ENCODE measurements around the gene FUOM. TPM values are rescaled to one million over a fixed set of nuclear protein-coding genes. Genes with fewer than 3 reads are reported as not detected.
A peak's percentile ranks its signal among the peaks of the same experiment; 100 is the strongest.

FUOM gene
- total RNA-seq, 1 experiment from 2014 or later = 16.0 TPM

DNA sequence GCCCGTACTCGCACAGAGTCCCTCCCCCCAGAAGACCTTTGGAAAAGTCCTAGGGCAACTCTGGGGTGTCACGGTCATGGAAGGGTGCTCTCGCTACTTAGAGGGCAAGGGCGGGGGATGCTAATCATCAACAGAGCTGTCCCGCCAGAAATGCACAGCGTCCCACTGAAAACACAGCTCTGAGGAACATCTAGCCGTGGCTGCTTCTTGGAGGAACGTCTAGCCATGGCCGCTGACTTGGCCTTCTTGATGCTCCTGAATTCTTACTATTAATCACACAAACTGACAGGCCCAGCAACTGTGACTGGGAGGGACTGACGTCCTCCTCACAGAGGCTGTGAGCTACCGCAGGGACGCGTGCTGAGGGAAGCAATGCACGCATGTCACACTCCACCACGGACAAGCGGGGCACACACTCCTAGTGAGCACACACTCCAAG lies 50.9 kb downstream of the FUOM start:
- no peaks in the 10 kb centered on the region for H3K9me3 ChIP-seq (ENCODE audit: low read depth, low read length, poor library complexity, severe bottlenecking)
- H3K27me3 ChIP-seq (replicated peaks; ENCODE audit: insufficient read depth, low read depth, low read length, poor library complexity) = no peaks in the 10 kb centered on the region
- ChIA-PET CTCF (no interaction called here), POLR2A (ENCODE audit: low non-redundant PET) (no interaction called here)
- no peak overlapping the region for H3K4me3 ChIP-seq (ENCODE audit: low read depth, low read length, poor library complexity, severe bottlenecking)
- no peak for DNase-seq (ENCODE audit: low spot score)
- intact Hi-C loops (cut with micrococcal nuclease; ENCODE audit: unreplicated experiment) = no loop called here
- TF ChIP-seq, protein P1, sequence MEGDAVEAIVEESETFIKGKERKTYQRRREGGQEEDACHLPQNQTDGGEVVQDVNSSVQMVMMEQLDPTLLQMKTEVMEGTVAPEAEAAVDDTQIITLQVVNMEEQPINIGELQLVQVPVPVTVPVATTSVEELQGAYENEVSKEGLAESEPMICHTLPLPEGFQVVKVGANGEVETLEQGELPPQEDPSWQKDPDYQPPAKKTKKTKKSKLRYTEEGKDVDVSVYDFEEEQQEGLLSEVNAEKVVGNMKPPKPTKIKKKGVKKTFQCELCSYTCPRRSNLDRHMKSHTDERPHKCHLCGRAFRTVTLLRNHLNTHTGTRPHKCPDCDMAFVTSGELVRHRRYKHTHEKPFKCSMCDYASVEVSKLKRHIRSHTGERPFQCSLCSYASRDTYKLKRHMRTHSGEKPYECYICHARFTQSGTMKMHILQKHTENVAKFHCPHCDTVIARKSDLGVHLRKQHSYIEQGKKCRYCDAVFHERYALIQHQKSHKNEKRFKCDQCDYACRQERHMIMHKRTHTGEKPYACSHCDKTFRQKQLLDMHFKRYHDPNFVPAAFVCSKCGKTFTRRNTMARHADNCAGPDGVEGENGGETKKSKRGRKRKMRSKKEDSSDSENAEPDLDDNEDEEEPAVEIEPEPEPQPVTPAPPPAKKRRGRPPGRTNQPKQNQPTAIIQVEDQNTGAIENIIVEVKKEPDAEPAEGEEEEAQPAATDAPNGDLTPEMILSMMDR (conservative IDR thresholded peaks at IDR 0.05; ENCODE audit: low read depth, low read length) = no peak
- TF ChIP-seq EZH2 (IDR thresholded peaks at IDR 0.05; ENCODE audit: borderline replicate concordance, low read depth, low read length, poor library complexity, severe bottlenecking) = no peak
- no TSS peak for BruUV-seq (replicated peaks)
- peaks cover 3% of the 10 kb centered on the region for H3K4me1 ChIP-seq (ENCODE audit: insufficient read depth, low read length, poor library complexity, severe bottlenecking)
- H3K36me3 ChIP-seq (ENCODE audit: insufficient read depth, low read length, poor library complexity, severe bottlenecking) = peaks cover 14% of the 10 kb centered on the region
- peak overlapping the region; percentile 37 for H3K27ac ChIP-seq (ENCODE audit: low read depth, low read length, poor library complexity, severe bottlenecking)

DNA sequence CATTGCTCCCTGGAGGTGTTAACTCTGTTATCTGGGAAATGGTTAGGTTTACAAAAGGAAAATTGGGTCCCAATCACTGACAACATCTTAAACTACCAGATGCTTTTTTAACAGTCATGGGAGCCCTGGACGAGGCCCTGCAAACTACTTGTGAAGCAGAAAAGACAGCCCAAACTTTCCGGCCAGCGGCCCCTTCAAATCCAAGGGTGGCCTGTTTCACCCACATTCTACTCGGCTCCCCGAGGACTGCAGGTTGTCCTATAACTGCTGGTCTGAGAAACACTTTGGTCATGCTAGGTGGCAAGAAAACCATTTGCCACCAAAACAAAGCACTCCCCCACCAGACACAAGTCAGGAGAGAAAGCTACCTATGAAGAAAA lies 51.7 kb downstream of the FUOM start:
- no peaks in the 10 kb centered on the region for H3K9me3 ChIP-seq (ENCODE audit: low read depth, low read length, poor library complexity, severe bottlenecking)
- DNase-seq (ENCODE audit: low spot score) = no peak
- BruUV-seq (replicated peaks) = no TSS peak
- H3K27me3 ChIP-seq (replicated peaks; ENCODE audit: insufficient read depth, low read depth, low read length, poor library complexity) = no peaks in the 10 kb centered on the region
- TF ChIP-seq, protein P1 (conservative IDR thresholded peaks at IDR 0.05; ENCODE audit: low read depth, low read length) = no peak
- TF ChIP-seq EZH2 (IDR thresholded peaks at IDR 0.05; ENCODE audit: borderline replicate concordance, low read depth, low read length, poor library complexity, severe bottlenecking) = no peak
- CTCF ChIA-PET = no interaction called here
- no peak overlapping the region for H3K27ac ChIP-seq (ENCODE audit: low read depth, low read length, poor library complexity, severe bottlenecking)
- intact Hi-C loops (cut with micrococcal nuclease; ENCODE audit: unreplicated experiment) = no loop called here
- no peak overlapping the region for H3K4me3 ChIP-seq (ENCODE audit: low read depth, low read length, poor library complexity, severe bottlenecking)
- H3K4me1 ChIP-seq (ENCODE audit: insufficient read depth, low read length, poor library complexity, severe bottlenecking) = peaks cover 3% of the 10 kb centered on the region
- POLR2A ChIA-PET (ENCODE audit: low non-redundant PET) = no interaction called here
- H3K36me3 ChIP-seq (ENCODE audit: insufficient read depth, low read length, poor library complexity, severe bottlenecking) = peaks cover 12% of the 10 kb centered on the region

Small RNA genes within 50 kb of the gene (microRNA-seq; reads per million reads assigned to microRNA genes)
- gene MIR3944 = 8.6 reads per million, percentile 27 among the genes with 10 or more reads in this experiment

Other genes starting within 250 kb of the FUOM start
- gene KNDC1, start 197.8 kb downstream of the FUOM start, total RNA-seq (2021) = not detected in 2 replicates
- gene UTF1, start 127.8 kb downstream of the FUOM start, total RNA-seq (2021) = not detected in 2 replicates
- gene VENTX, start 120.2 kb downstream of the FUOM start, total RNA-seq (2021) = not detected in 2 replicates
- 1.0 and 1.2 TPM in 2 replicates for gene ADAM8, start 81.2 kb downstream of the FUOM start, total RNA-seq (2021)
- gene TUBGCP2, start 49.1 kb downstream of the FUOM start, total RNA-seq (2021) = 72.7 and 75.1 TPM in 2 replicates
- gene ZNF511, start 49.1 kb downstream of the FUOM start, total RNA-seq (2021) = 51.8 and 61.4 TPM in 2 replicates
- 0.57 TPM in 1 of 2 replicates, not detected in the other for gene CALY, start 21.1 kb downstream of the FUOM start, total RNA-seq (2021)
- not detected in 2 replicates for gene PRAP1, start 10.6 kb downstream of the FUOM start, total RNA-seq (2021)
- 96.3 and 101 TPM in 2 replicates for gene ECHS1, start 15.3 kb upstream of the FUOM start, total RNA-seq (2021)
- gene PAOX, start 21.2 kb upstream of the FUOM start, total RNA-seq (2021) = 0.92 and 2.1 TPM in 2 replicates
- gene MTG1, start 36.1 kb upstream of the FUOM start, total RNA-seq (2021) = 79.0 and 83.3 TPM in 2 replicates
- 0.13 TPM in 1 of 2 replicates, not detected in the other for gene SPRN, start 66.6 kb upstream of the FUOM start, total RNA-seq (2021)
- 1.8 and 2.2 TPM in 2 replicates for gene SCART1, start 95.9 kb upstream of the FUOM start, total RNA-seq (2021)
- gene CYP2E1, start 169.3 kb upstream of the FUOM start, total RNA-seq (2021) = 0.49 and 0.74 TPM in 2 replicates
- gene SYCE1, start 207.6 kb upstream of the FUOM start, total RNA-seq (2021) = not detected in 2 replicates

Data from A673 (cell line).